HG02623 (cell line): ENCODE measurements around the gene TMUB1.

Experiments used
- ATAC-seq: cut with Tn5 transposase; IDR thresholded peaks from one replicate; pipeline ENCODE4 v1.9.1; 2021; ENCODE audit warnings: moderate library complexity; ENCODE audit not compliant: unreplicated experiment

Gene TMUB1

DNA sequence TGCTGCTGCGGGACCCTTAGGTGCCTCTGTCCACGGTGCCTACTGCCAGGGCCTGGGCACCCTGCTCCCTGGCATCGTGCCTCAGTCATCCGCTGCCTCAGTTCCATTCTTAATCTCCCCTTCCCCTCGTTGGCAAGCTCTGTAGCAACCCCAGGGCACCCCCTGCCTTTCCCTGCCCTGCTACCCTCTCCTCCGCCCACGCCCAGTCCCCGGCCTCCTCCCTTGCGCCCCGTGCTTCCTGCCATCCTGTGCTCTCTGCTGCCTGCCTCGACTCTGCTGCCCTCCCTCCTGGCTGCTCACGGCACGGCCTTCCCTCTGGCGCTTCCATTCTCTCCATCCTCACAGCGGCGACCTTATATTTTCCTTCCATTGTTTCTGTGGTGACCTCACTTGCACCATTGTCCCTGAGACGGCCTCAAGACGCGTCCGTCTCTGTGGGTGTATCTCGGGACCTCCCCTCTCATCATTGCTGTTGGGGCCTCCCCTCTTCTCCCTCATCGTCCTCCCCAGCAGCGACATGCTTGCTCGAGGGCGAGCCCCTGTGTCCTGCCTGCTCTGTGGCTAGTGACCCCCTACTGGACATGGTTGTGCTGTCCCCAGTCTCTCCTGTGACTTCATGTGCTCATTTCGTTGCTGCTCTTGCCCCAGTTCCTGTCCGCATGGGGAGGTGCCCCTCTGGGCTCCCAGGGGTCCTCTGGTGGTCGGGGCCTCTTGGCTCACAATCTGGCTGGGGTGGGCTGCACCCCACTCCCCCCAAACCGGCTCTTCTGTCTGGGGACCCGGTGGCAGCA, 38.3 kb upstream of the TMUB1 start:
- ATAC-seq, result no peak

DNA sequence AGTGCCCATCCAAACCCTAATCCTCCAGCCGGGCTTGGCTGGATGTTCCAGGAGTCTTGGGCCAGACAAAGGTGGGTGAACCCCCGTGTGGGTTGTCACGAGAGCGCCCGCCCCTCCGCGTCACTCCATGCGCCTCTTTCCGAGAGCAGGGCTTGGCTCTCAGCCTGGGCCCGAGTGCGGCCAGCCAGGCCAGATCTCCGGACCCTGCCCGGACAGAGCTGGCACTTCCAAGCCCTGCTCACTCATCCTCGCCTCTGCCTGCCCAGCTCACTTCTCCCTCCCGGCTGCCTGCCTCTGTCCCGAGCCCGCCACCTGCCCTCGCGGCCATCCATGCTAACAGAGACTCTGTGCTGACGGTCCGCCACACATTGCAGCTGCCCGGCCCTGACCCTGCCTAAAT, 37.6 kb upstream of the TMUB1 start:
- no peak for ATAC-seq

DNA sequence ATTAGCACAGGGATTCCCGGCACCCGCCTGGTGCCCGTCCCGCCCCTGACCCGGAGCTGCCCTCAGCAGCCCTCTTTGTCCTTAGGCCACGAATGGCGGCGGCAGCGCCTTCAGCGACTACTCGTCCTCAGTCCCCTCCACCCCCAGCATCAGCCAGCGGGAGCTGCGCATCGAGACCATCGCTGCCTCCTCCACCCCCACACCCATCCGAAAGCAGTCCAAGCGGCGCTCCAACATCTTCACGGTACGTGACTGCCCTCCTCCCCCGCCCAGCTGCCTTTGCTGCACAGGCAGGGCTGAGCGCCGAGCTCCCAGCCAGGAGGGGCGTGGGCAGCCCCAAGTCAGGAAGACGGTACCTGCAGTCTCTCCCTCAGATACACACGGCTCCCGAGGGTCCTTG, 36.6 kb upstream of the TMUB1 start:
- ATAC-seq, result no peak

DNA sequence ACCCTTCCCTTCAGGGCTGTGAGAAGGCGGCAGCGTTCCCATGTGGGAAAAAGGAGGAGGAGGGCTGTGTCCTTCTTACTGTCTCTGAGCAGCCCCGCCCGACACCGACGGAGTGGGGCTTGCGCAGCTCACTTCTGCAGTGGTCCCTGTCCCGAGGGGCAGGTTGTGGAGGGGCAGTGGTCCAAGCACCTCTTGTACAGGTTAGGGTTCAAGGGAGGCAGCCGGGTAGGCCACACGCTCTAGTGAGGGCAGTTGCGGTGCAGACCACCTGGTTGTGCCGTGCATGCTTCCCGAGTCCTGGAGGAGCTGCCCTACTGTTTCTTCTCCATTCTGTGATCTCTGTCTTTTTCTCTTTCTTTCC, 35.7 kb upstream of the TMUB1 start:
- ATAC-seq, result no peak

DNA sequence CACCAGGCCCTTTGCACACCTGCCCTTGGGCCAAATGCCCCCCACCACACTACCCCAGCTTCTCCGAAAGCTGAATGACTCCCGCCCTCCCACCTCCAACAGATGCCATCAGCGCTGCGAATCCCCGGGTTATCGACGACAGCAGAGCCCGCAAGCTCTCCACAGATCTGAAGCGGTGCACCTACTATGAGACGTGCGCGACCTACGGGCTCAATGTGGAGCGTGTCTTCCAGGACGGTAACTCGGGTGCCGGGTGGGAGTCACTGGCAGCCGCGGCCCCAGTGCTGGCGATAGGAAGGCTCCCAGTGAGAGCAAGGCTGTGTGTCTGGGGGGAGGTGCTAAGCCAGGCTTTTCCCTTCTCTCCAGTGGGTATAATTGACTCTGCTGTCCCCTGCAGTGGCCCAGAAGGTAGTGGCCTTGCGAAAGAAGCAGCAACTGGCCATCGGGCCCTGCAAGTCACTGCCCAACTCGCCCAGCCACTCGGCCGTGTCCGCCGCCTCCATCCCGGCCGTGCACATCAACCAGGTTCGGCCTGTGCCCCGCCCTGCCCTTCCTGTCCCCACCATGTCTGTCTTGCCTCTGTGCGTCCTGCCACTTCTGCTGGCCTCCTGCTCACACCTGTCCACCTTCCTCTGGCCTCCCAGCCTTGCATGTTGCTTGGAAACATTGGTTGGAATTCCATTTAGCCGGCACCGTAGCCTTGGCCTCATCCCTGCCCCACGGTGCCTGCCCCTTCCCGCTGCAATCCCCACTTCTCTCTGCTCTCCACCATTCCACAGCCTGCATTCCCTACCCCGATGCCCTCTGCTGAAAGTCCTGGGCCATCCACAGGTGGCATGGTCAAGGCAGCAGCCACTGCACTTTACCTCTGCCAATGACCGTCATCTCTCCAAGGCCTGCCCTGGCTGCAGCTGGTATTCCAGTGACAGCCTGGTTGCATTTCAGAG, 35.1 kb upstream of the TMUB1 start:
- no peak for ATAC-seq

DNA sequence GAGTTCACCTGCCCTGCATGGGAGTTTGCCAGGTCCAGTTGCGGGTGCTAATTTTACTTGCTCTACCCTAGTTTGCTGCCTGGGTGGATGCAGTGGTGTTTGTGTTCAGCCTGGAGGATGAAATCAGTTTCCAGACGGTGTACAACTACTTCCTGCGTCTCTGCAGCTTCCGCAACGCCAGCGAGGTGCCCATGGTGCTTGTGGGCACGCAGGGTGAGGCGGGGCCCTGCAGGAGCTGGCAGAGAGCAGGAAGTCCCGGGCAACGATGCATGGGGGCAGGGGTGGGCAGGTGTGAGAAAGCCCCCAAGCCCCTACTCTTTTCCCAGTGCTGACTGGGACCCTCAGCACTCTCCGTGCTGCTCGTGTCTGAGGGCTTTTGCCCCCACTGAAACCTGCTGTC, 34.3 kb upstream of the TMUB1 start:
- no peak for ATAC-seq

DNA sequence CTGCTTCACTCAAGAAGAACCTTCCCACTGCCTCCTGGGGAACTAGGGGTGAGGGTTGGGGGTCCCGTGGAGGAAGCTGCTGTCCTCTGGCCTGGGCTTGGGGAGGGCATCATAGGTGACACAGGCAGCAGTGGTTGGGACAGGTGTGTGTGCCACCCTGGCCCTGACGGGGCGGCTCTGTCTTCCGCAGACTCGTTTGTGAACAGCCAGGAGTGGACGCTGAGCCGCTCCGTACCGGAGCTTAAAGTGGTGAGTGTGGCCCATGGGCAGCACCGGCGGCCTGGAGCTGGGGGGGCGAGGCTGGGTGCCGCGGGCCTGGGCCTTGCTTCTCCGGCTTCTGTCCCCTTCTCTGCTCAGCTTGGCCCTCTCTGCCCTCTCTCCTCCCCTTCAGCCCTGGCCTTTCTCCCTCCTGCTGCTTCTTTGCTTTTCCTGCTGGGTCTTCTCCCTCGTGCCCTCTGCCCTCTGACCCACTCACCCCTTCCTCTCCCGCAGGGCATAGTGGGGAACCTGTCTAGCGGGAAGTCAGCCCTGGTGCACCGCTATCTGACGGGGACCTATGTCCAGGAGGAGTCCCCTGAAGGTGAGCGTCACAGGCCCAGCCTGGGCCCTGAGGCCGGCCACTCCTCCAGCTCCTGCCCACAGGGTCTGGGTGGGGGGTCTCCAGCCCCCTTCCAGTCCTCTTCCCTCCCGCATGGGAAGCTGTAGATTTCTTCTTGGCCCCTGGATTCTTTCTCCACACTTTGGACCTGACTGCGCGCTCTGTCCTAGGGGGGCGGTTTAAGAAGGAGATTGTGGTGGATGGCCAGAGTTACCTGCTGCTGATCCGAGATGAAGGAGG, 33.5 kb upstream of the TMUB1 start:
- no peak for ATAC-seq

DNA sequence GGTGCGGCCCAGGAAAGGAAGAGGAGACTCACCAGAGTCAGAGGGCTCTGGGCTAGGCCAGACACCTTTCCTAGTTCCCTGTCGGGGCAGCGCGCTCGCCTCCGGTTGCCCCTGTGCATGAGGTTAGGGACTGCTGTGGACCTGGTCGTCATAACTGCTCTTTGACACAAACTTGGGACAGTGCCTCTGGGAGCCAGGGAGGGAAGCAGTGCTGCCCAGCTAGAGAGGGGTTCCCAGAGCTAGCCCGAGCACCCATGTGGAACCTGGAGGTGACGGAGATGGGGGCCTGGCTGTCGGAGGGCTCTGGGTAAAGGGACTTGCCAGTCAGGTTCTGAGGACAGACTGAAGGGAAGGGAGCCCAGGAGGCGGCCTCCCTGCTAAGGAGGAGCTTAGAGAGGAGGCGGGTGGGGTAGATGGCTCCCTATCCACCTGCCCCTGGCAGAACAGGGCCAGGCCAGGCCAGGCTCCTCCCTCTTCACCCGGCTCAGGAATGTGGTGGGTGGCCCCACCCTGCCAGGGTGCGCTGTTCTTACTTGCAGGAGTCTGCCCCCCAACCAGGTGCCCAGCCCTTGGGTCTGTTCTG, 32.6 kb upstream of the TMUB1 start:
- ATAC-seq, result no peak

DNA sequence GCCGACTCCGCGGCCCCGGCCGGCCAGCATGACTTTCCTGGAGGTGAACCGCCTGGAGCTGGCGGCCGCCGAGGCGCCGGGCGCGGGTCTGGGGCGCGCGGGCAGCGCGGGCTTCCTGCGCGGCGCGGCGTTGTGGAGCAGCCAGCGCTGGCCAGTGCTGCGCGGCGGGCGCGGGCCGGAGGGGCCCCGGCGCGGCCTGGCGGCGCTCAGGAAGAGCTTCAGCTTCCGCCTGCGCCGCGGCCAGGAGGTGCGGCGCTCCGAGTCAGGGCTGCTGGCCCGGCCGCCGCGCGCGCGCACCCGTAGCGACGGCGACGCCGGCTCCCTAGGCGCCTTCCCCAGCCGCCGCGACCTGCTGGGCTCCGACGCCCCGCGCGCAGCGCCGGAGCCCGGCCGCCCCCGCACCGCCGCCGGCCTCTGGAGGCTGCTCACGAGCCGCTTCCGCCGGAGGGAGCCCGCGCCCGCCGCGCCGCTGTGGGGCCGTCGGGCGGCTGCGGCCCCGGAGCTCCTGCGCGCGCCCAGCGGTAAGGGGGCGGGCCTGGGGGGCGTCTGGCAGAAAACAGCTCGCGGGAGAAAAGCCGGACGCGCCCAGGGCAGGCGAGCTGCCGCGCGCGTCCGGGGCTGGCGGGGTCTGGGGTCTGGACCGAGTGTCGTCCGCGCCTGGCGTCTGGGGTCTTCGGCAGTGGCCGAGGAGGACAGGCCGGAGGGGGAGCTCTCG, 32.0 kb upstream of the TMUB1 start:
- ATAC-seq, result no peak

DNA sequence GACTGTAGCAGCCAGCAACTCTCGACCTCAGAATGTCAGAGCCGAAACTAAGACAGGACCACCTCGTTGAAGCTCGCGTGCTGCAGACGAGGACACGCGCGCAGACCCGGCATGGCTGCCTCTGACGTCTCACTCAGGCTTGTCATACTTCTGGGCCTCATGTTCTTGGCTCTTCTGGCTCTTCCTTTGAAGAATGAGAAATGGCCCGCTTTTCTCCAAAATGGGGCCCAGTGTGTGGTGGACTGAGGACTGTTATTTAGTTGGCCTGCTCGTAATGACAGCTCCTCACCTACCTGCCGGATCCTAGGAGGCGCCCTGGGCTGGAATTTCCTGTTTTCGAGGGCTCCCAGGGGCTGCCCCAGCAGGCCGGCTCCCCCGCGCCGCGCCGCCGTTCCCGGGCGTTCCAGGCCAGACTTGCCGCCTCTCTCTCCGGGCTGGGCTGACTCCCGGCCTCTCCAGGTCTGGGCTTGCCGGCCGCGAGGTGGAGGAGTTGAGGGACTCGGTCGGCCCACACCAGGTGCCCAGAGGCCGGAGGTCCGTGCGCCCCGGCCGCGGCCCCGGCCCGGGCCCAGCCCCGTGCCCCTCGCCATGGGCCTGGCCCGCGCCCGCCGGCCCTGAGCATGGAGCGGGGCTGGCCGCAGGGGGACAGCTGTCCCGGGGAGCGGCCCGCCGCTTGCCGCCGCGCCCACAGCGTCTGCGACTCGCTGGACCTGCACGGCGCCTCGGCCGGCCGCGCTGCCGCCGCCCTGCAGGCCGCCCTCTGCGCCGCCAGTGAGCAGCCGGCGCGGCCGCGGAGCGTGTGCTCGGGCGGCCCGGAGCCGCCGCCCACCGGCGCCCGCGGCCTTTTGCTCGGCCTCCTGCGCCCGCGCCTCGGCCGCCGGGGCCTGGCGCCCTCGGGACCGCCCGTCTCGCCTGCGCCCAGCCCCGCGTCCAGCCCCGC, 31.1 kb upstream of the TMUB1 start:
- no peak for ATAC-seq

DNA sequence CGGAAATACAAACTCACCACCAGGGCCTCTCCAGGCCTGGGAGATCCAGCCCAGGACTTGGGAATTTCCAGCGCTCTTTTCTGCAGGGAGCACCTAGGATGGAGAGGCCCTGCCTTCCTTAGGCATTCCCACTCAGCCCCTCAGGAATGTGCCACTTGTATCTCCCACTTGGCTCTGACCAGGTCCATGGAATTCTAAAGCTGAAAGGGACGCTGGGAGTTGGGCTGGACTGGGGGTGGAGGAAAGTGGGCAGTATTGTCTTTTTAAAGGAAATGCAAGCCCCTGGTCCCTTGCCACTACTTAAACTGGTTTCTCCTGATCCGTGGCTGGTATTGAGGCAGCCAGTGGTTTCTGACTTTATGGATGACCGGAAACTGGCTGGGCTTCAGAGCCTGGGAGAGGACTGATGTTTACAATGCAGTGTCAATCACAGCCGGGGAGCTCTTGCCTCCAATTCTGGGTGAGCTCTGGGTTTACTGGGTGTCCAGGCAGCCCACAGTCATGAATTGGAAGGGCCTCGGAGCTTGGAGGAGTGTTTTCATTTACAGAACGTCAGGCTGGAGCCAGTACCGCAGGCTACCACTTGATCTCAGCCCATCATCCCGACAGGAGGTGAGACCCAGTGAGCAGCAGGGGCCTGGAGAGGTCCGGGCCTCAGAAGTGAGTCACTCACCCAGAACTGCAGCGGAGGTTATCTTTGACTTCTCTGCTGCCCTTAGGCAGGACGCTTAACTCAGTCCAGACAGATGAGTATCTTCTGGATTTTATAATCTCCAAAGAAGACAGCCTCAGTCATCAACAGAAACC, 30.3 kb upstream of the TMUB1 start:
- ATAC-seq, result no peak

DNA sequence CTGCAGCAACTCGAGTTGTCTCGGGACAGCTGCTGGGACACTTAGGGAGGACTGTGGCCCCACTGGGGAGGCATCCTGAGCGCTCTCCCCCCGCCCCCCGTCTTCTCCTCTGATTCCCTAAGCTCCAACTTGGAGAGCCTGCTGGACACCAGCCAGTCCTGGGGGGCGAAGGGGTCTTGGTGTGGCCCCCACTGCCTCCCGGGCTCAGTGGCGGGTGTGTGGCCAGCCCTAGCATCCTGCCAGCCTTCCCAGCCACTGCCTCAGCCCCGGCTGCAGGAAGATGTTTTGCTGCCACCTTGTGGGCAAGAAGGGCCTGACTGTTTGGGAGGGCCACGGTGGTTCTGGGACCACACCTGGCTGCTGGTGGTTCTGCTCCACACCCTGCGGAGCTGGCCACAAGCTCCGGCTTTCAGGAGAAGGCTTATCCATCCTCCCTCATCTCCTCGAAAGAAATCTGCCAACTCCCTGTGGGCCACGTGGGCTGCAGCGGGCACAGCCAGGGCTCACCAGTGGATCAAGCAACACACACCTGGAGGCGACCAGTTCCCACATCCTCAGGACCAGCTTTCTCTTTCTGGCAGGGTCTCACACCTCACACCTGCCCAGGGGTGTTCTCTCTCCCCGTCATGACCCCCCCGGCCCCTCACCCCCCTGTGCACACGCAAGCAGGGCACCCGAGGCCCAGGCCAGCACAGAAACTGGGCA, 27.8 kb upstream of the TMUB1 start:
- ATAC-seq, result peak; percentile 61

DNA sequence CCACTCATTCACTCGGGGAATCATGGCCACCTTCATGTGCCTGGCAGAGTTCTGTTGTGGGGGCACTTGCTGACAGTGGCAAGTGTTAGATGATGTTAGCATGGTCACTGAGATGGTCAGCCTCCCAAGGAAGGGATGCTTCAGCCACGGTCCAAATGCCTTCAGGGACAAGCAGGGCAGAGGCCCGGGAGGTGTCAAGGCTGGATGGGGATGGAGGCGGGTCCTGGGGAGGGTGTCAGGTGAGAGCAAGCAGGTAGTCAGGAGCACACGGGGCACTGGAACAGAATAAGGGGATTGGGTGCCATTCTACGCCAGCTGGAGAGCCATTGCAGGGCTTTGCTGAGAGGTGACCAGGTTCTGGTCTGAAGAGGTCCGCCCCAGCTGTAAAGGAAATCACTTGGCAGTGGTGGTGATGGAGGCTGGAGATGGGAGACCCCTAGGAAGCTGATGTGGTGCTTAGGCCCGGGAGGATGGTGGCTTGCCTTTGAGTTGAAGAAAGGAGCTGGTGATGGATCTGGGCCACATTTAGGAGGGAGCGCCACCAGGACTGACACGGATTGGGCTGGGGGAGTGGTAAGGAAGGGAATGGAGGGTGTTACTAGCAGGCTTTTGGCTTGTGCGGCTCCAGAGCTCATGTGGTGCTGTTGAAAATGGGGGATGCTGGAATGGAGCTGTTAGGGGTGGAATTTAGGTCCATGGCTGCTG, 27.1 kb upstream of the TMUB1 start:
- no peak for ATAC-seq

DNA sequence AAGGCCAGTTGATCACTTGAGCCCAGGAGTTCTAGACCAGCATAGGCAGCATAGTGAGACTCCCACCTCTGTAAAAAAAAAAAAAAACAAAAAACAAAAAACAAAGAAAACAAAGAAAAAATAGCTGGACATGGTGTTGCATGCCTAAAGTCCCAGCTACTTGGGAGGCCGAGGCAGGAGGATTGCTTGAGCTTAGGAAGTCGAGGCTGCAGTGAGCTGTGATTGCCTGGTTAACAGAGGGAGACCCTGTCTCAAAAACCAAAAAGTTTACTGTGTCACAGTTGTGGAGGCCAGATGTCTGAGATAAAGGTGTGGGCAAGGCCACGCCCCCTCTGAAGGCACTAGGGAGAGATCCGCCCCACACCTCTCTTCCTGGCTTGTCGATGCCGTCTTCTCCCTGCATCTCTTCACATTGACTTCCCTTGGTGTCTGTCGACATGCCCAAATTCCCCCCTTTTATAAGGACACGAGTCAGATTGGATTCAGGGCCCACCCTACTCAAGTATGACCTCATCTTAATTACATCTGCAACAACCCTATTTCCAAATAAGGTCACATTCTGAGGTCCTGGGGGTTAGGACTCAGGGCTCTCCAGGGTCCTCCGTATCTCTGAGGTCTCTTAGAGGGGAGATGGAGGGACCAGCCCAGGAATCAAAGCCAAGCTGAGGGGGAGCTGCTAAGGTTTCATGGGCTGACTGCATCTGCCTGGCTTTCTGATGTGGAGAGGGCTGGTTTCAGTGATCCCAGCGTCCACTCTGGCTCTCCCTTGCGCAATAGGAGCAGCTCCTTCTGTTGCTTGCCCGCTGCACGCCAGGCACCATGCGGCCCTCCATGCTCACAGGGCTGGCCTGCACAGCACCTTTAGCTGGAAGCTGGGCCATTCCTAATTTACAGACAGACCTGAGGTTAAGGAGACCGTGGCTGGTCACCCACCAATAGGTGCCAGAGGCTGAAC, 26.1 kb upstream of the TMUB1 start:
- ATAC-seq, result no peak

DNA sequence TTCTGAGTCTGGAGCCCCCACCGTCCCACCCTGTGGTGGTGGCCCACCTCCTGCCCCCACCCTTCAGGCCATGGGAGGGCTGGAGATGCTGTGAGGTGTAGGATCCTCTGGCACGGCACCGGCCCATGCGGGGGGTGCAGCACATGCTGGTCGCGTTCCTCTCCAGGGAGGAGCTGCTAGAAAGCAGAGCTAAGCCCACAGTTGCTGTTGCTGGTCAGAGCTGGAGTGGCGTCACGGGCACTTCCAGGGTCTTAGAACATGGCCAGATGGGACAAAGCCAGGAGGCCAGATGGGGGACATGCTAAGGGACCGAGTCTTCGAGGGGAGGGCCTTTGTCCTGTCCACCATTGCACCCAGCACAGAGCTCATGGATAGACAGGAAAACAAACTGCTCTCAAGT, 24.6 kb upstream of the TMUB1 start:
- no peak for ATAC-seq
